GM18517 (cell line): Measurements from ENCODE around the gene VAX1.
"Not testable (repeated sequence)": the region's sequence is repeated elsewhere in the genome, so short reads cannot be mapped to it uniquely, and the experiment has no call there.

Experiments
- ATAC-seq: cut with Tn5 transposase; IDR thresholded peaks from one replicate; pipeline ENCODE4 v1.9.1; 2021; ENCODE audit warnings: mild to moderate bottlenecking, moderate library complexity; ENCODE audit not compliant: unreplicated experiment

The VAX1 gene

DNA sequence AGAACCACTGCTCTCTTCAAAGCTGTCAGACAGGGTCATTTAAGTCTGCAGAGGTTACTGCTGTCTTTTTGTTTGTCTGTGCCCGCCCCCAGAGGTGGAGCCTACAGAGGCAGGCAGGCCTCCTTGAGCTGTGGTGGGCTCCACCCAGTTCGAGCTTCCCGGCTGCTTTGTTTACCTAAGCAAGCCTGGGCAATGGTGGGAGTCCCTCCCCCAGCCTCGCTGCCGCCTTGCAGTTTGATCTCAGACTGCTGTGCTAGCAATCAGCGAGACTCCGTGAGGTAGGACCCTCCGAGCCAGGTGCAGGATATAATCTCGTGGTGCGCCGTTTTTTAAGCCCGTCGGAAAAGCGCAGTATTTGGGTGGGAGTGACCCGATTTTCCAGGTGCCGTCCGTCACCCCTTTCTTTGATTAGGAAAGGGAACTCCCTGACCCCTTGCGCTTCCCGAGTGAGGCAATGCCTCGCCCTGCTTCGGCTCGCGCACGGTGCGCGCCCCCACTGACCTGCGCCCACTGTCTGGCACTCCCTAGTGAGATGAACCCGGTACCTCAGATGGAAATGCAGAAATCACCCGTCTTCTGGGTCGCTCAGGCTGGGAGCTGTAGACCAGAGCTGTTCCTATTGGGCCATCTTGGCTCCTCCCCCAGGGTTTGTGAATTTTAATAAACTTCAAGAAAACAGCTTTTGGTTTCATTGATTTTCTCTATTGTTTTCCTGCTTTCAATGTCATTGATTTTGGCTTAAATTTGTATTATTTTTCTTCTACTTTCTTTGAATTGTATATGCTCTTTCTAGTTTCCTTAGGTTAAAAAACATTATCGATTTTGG lies 53.4 kb downstream of the VAX1 start:
- ATAC-seq = not testable (repeated sequence)
